ENCODE results near the gene LRRC36. TPM values are rescaled to one million over a fixed set of nuclear protein-coding genes. Genes with fewer than 3 reads are reported as not detected.

The LRRC36 gene
- total RNA-seq, 4 donors from 2014 or later, result 5.1 TPM; not detected in 3

DNA sequence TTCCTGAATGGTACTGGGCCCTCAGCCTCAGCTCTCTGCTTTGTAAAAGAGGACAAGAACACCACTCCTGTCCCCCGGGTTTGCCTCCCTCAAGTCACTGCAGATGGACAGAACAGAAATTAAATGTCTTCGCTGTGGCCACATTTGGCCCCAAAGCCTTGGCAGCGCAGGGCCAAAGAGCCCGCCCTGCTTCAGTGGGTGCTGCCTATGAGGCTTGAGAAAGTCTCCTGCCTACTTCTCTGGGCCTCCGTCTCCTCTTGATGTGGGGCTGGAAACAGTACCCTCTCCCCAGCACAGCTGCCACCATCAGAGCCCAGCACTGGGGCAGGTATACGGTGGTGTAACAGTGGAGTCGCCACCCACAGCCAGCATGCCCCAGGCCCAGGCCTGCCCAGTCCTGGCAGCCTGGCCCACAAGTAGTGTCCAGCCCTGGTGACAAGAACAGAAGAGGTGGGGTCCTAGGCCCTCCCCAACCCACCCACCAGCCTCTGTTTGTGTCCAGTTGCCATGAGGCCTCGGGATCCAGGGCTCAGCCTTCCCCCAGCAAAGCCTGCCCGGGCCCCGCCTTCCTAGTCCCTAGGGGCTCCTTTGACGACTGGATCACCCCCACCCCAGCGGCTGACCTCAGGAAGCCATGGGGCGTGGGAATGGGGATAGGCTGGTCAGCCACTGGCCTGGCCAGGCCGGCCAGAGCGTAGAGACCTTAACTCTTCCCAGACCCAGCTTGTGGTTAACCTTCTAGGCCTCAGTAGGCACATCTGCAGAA lies 70.6 kb downstream of the LRRC36 start:
- H3K4me1 ChIP-seq, result peaks cover 4 to 62% (median 16%) of the 10 kb centered on the region in 4 donors
- no peaks in the 10 kb centered on the region for H3K9me3 ChIP-seq
- H3K27ac ChIP-seq, result peak overlapping the region in 2 of 4 donors; percentile 68 to 82
- no peak for DNase-seq
- no peaks in the 10 kb centered on the region for H3K27me3 ChIP-seq
- no peaks in the 10 kb centered on the region for H3K36me3 ChIP-seq
- TF ChIP-seq, protein P1, sequence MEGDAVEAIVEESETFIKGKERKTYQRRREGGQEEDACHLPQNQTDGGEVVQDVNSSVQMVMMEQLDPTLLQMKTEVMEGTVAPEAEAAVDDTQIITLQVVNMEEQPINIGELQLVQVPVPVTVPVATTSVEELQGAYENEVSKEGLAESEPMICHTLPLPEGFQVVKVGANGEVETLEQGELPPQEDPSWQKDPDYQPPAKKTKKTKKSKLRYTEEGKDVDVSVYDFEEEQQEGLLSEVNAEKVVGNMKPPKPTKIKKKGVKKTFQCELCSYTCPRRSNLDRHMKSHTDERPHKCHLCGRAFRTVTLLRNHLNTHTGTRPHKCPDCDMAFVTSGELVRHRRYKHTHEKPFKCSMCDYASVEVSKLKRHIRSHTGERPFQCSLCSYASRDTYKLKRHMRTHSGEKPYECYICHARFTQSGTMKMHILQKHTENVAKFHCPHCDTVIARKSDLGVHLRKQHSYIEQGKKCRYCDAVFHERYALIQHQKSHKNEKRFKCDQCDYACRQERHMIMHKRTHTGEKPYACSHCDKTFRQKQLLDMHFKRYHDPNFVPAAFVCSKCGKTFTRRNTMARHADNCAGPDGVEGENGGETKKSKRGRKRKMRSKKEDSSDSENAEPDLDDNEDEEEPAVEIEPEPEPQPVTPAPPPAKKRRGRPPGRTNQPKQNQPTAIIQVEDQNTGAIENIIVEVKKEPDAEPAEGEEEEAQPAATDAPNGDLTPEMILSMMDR (IDR thresholded peaks at IDR 0.05), result no peak
- TF ChIP-seq POLR2A (IDR thresholded peaks at IDR 0.05), result no peak
- H3K4me3 ChIP-seq, result no peak overlapping the region

DNA sequence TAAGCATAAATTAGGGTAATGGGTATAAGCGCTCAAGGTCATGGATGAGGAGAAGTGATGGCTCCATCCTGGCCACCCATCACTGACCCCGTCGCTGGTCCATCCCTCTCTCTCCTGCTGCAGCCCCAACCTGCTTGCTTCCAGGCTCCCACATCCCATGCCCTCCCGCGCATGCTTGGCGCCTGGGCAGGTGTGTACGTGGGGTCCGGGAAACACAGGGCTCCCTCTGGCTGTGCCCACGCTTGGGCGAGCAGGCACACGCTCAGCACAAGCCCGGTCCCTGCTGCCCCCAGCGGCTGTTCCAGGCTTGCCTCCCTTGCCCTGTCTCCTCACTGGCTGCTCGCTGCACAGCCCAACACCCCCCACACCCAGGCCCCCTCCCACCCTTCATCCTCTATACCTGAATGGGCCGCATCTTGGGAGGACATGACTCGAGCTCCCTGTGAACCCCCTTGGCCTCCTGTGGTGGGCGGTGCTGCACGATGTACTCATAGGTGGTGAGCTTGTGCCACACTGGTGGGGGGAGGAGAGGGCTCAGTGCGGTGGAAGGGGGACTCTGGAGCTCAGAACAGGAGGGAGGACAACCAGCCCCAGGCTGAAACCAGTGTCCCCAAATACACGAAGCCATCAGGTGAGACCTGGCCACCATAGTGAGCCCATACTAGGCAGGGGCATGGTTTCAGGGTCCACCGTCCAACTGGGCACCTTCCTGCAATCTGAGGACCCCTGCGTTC lies 71.4 kb downstream of the LRRC36 start:
- no peaks in the 10 kb centered on the region for H3K27me3 ChIP-seq
- TF ChIP-seq, protein P1 (IDR thresholded peaks at IDR 0.05), result no peak
- no peak for TF ChIP-seq POLR2A (IDR thresholded peaks at IDR 0.05)
- H3K4me3 ChIP-seq, result no peak overlapping the region
- no peaks in the 10 kb centered on the region for H3K36me3 ChIP-seq
- no peaks in the 10 kb centered on the region for H3K9me3 ChIP-seq
- H3K27ac ChIP-seq, result no peak overlapping the region
- peaks cover 4 to 54% (median 15%) of the 10 kb centered on the region in 4 donors for H3K4me1 ChIP-seq
- DNase-seq, result no peak

DNA sequence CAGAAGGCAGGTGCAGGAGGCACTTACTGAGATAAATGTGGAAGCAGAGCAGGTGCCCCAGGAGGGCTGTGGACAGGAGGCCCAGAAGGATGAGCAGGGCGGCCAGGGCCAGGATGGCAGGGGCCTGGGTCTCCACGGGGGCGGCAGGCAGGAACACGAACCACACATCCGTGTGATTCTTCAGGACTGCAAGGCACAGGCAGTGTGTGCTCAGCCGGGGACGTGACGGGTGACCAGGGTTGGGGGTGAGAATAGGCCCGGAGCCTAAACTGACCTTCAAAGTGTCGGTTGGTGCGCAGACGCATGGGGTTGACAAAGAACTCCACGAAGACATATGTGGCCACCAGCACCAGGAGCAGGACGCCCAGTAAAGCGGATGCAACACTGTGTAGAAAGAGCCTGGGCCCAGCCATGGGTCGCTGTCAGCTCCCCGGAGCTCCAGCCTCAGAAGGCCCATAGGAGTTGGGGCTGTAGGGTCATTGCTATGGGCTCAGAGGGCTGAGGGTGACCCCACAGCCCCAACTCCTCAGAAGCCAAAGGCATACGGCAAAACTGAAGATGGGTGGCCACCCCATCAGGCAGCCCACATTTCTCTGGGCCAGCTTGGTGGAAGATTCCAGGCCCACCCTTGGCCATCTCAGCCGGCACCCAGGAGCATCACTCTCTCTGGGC lies 72.1 kb downstream of the LRRC36 start:
- DNase-seq, result no peak
- Histone ChIP-seq H3K4me1 (peaks cover 4 to 49% (median 12%) of the 10 kb centered on the region in 4 donors), H3K27ac (no peak overlapping the region), H3K4me3 (no peak overlapping the region), H3K9me3 (no peaks in the 10 kb centered on the region), H3K36me3 (no peaks in the 10 kb centered on the region), H3K27me3 (no peaks in the 10 kb centered on the region)
- TF ChIP-seq, protein P1 (IDR thresholded peaks at IDR 0.05), result no peak
- no peak for TF ChIP-seq POLR2A (IDR thresholded peaks at IDR 0.05)

DNA sequence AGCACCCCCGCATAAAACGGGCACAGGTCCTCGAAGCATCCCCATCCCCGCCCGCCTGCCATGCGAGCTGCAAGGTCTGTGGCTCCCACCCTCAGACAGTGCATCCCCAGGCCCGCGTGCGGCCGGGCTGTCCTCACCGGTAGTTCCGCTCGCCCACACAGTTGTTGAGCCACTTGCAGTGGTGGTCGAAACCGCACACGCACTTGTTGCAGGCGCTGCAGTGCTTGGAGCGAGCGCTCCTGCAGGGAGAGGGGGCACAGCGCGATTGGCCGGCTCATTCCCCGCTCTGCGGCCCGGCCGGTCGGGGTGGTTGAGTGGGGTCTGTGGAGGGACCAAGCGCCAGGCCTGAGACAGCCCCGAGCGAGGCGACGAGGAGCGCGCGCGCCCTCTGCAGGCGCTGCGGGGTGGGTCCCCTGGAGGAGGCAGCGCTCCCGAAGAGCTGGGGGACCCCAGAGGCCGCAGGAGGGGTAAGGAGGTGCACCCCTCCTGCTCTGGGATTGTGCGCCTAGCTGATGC lies 72.7 kb downstream of the LRRC36 start:
- Histone ChIP-seq H3K4me3 (no peak overlapping the region), H3K27ac (no peak overlapping the region), H3K4me1 (peaks cover 4 to 47% (median 10%) of the 10 kb centered on the region in 4 donors), H3K36me3 (no peaks in the 10 kb centered on the region), H3K9me3 (no peaks in the 10 kb centered on the region), H3K27me3 (no peaks in the 10 kb centered on the region)
- no peak for TF ChIP-seq POLR2A (IDR thresholded peaks at IDR 0.05)
- TF ChIP-seq, protein P1 (IDR thresholded peaks at IDR 0.05), result peak; percentile 53 to 73 (median 70)
- DNase-seq, result peak in 2 of 3 donors; percentile 70 to 74
